ENCODE data around the gene KRTDAP.

The KRTDAP gene

DNA sequence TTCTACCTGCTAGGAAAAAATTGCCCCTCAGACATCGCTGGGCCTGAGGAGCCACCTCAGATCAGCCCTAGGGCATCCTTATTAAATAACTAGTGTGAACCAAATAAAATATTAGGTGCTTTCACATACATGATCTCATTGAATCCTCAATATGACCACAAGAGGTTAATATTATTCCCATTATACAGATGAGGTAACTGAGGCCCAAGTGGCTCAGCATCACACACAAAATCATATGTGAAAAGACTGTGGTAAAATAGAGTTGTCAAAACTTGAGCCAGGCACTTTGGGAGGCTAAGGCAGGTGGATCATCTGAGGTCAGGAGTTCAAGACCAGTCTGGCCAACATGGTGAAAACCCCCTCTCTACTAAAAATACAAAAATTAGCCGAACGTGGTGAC, 26.0 kb upstream of the KRTDAP start:
- TF ChIP-seq, protein P1, sequence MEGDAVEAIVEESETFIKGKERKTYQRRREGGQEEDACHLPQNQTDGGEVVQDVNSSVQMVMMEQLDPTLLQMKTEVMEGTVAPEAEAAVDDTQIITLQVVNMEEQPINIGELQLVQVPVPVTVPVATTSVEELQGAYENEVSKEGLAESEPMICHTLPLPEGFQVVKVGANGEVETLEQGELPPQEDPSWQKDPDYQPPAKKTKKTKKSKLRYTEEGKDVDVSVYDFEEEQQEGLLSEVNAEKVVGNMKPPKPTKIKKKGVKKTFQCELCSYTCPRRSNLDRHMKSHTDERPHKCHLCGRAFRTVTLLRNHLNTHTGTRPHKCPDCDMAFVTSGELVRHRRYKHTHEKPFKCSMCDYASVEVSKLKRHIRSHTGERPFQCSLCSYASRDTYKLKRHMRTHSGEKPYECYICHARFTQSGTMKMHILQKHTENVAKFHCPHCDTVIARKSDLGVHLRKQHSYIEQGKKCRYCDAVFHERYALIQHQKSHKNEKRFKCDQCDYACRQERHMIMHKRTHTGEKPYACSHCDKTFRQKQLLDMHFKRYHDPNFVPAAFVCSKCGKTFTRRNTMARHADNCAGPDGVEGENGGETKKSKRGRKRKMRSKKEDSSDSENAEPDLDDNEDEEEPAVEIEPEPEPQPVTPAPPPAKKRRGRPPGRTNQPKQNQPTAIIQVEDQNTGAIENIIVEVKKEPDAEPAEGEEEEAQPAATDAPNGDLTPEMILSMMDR (conservative IDR thresholded peaks at IDR 0.05; ENCODE audit: low read depth, low read length): no peak
- no peaks in the 10 kb centered on the region for H3K36me3 ChIP-seq (ENCODE audit: insufficient read depth)
- H3K27me3 ChIP-seq (ENCODE audit: insufficient read depth, low read depth): peaks cover 52% of the 10 kb centered on the region
- H3K79me2 ChIP-seq (ENCODE audit: insufficient read depth, low read depth): no peaks in the 10 kb centered on the region
- H2AFZ ChIP-seq (ENCODE audit: low read depth): no peak overlapping the region
- no peak overlapping the region for H3K4me3 ChIP-seq (IDR thresholded peaks at IDR 0.05; ENCODE audit: insufficient read depth, low read depth, low read length)
- H3K4me1 ChIP-seq (ENCODE audit: low read depth, poor library complexity, severe bottlenecking): no peaks in the 10 kb centered on the region
- no peaks in the 10 kb centered on the region for H4K20me1 ChIP-seq (ENCODE audit: insufficient read depth)
- H3K27ac ChIP-seq: no peak overlapping the region
- no peak overlapping the region for H3K9ac ChIP-seq
- no peak overlapping the region for H3K4me2 ChIP-seq

DNA sequence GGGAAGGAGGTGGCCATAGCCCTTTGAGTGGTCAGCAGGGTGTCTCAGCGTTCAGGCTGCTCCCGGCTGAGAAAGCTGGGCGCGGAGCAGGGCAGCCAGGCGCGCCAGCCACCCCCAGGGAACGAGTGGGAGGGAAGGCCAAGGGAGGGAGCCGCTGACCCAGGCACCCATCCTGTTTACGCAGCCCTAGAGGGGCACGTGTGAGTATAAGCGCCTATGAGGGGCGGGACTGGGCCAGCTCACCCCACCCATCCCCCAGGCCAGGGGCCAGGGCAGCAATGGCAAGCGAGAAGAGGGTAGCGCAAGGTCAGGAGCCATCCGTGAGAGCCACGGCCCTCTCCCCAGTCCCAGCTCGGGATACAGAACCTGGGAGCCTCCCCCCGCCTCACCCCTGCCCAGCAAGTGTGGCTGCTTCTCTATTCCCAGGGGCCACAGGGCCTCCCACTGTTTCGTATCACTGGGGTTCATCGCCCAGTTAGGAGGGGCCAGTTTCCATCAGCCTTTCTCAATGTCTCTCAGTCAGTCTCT, 24.1 kb upstream of the KRTDAP start:
- Histone ChIP-seq H4K20me1 (ENCODE audit: insufficient read depth) (no peaks in the 10 kb centered on the region), H3K79me2 (ENCODE audit: insufficient read depth, low read depth) (no peaks in the 10 kb centered on the region), H3K27me3 (ENCODE audit: insufficient read depth, low read depth) (peaks cover 52% of the 10 kb centered on the region), H3K27ac (no peak overlapping the region), H3K4me3 (IDR thresholded peaks at IDR 0.05; ENCODE audit: insufficient read depth, low read depth, low read length) (no peak overlapping the region), H2AFZ (ENCODE audit: low read depth) (no peak overlapping the region), H3K4me1 (ENCODE audit: low read depth, poor library complexity, severe bottlenecking) (no peaks in the 10 kb centered on the region), H3K4me2 (no peak overlapping the region), H3K36me3 (ENCODE audit: insufficient read depth) (no peaks in the 10 kb centered on the region), H3K9ac (no peak overlapping the region)
- TF ChIP-seq, protein P1 (conservative IDR thresholded peaks at IDR 0.05; ENCODE audit: low read depth, low read length): no peak

DNA sequence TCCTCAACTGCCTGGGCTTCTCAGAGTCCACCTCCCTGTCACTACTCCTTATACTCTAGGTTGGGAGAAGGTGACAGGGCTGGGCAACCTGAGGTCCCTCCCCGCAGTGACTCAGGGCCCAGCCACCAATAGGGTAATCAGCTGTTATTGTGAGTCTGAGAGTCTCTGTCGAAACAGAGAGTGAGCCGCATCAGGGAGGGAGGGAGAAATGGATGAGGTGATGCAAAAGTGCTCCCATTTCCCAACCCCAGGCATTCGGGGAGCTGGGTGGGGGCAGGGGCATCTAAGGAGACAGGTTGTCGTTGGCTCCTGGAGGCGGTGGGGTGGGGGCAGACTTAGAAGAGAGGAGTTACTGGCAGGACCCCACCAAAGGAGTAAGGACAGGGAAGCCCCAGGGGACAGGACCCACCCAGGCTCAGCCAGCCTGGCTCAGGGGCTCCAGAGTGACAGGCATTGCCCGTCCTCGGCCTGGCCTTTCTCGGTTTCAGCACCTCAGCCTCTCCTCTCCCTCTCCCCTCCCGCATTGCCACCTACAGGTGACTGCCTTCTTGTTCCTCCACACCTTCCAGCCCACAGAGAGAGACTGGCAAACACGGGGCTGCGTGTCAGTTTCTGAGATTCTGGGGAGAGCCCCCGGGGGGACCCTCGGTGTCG, 23.5 kb upstream of the KRTDAP start, which contains the start of gene DMKN:
TSS of gene DMKN (minus strand) at position 22 of the 654 bp plus-strand sequence. CDS start 174 bp downstream, outside the sequence.
- H3K4me3 ChIP-seq (IDR thresholded peaks at IDR 0.05; ENCODE audit: insufficient read depth, low read depth, low read length): no peak within 1 kb of the TSS
- H2AFZ ChIP-seq (ENCODE audit: low read depth): no peak within 1 kb of the TSS
- H3K79me2 ChIP-seq (ENCODE audit: insufficient read depth, low read depth): no peaks in the 10 kb centered on the region
- H3K36me3 ChIP-seq (ENCODE audit: insufficient read depth): no peaks in the 10 kb centered on the region
- H4K20me1 ChIP-seq (ENCODE audit: insufficient read depth): no peaks in the 10 kb centered on the region
- no peak within 1 kb of the TSS for H3K4me2 ChIP-seq
- H3K4me1 ChIP-seq (ENCODE audit: low read depth, poor library complexity, severe bottlenecking): no peaks in the 10 kb centered on the region
- no peak within 1 kb of the TSS for H3K27ac ChIP-seq
- H3K9ac ChIP-seq: no peak within 1 kb of the TSS
- TF ChIP-seq, protein P1 (conservative IDR thresholded peaks at IDR 0.05; ENCODE audit: low read depth, low read length): no peak
- peaks cover 55% of the 10 kb centered on the region for H3K27me3 ChIP-seq (ENCODE audit: insufficient read depth, low read depth)

DNA sequence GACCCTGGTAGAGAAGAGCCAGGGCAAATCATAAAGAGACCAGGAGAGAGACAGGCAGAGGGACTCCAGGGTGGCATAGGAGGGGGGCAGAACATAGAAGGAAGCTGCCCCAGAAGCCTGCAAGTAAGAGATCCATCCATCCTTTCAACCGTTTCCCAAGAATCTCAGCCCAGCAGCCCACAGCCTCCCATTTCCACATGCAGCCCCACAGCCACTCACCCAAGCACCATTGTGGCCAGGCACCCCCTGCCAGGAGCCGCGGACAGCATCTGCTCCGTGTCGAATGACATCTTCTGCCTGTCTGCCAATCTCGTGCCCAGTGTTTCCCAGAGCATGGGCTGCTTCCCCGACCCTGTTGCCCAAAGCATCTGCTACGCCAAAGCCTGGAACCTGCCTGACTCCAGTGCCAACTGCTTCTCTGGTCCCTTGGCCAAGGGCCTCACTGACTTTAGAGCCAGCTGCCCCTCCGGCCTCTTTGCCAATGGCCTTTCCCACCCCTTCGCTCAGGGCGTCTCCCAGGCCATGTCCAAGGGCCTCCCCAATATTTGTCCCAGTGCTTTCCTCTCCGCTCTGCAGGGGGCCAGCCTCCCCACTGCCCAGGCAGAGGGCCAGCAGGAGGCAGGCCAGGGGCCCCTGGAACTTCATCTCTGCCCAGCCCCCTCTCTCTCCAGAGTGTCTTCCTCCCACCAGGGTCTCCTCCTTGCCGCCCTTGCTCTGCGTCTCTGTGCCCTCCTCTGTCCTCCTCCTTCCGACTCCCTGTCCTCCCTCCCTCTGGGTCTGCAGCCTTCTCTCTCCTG, 22.8 kb upstream of the KRTDAP start:
- Histone ChIP-seq H3K36me3 (ENCODE audit: insufficient read depth) (no peaks in the 10 kb centered on the region), H4K20me1 (ENCODE audit: insufficient read depth) (no peaks in the 10 kb centered on the region), H3K27ac (no peak overlapping the region), H3K27me3 (ENCODE audit: insufficient read depth, low read depth) (peaks cover 55% of the 10 kb centered on the region), H3K4me3 (IDR thresholded peaks at IDR 0.05; ENCODE audit: insufficient read depth, low read depth, low read length) (no peak overlapping the region), H3K79me2 (ENCODE audit: insufficient read depth, low read depth) (no peaks in the 10 kb centered on the region), H3K9ac (no peak overlapping the region), H3K4me2 (no peak overlapping the region), H3K4me1 (ENCODE audit: low read depth, poor library complexity, severe bottlenecking) (no peaks in the 10 kb centered on the region), H2AFZ (ENCODE audit: low read depth) (no peak overlapping the region)
- TF ChIP-seq, protein P1 (conservative IDR thresholded peaks at IDR 0.05; ENCODE audit: low read depth, low read length): no peak
